Measurements from ENCODE around the gene AGER.
A peak's percentile ranks its signal among the peaks of the same experiment; 100 is the strongest.

- TF ChIP-seq CTCF (conservative IDR thresholded peaks at IDR 0.05) (peak; percentile 80), ZFX (IDR thresholded peaks at IDR 0.05) (no peak)
Measured at GRCh38 chr6:32194825-32195651, 11.0 kb upstream of the AGER start.
